ENCODE results near the gene ZNF480.
"Not testable (repeated sequence)": the region's sequence is repeated elsewhere in the genome, so short reads cannot be mapped to it uniquely, and the experiment has no call there.

DNA sequence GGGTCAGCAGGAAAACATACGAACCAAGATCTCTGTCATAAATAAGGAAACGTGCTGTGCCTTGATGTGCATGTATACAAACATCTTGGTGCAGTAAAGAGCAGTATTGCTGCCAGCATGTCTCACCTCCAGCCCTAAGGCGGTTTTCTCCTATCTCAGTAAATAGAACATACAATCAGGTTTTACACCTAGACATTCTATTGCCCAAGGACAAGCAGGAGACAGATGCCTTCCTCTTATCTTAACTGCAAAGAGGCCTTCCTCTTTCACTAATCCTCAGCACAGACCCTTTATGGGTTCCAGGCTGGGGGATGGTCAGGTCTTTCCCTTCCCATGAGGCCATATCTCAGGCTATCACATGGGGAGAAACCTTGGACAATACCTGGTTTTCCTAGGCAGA lies 42.1 kb downstream of the ZNF480 start:
- TF ChIP-seq CTCF (IDR thresholded peaks at IDR 0.05 in 2 of 3, conservative IDR thresholded peaks at IDR 0.05 in 1 of 3; ENCODE audit: borderline replicate concordance in 1 of 3, insufficient read depth in 1 of 3, low read depth in 2 of 3, low read length in 2 of 3); EZH2 (IDR thresholded peaks at IDR 0.05); POLR2A (IDR thresholded peaks at IDR 0.05; ENCODE audit: borderline replicate concordance, extremely low read depth, insufficient read depth, insufficient read length); TCF7L2 (IDR thresholded peaks at IDR 0.05; ENCODE audit: borderline replicate concordance, extremely low read depth, insufficient read depth, insufficient read length): not testable (repeated sequence)
- TF ChIP-seq, protein P1, sequence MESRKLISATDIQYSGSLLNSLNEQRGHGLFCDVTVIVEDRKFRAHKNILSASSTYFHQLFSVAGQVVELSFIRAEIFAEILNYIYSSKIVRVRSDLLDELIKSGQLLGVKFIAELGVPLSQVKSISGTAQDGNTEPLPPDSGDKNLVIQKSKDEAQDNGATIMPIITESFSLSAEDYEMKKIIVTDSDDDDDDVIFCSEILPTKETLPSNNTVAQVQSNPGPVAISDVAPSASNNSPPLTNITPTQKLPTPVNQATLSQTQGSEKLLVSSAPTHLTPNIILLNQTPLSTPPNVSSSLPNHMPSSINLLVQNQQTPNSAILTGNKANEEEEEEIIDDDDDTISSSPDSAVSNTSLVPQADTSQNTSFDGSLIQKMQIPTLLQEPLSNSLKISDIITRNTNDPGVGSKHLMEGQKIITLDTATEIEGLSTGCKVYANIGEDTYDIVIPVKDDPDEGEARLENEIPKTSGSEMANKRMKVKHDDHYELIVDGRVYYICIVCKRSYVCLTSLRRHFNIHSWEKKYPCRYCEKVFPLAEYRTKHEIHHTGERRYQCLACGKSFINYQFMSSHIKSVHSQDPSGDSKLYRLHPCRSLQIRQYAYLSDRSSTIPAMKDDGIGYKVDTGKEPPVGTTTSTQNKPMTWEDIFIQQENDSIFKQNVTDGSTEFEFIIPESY (IDR thresholded peaks at IDR 0.05; ENCODE audit: extremely low read depth, insufficient replicate concordance, low read length): not testable (repeated sequence)

Measured in HCT116 (cell line).